ENCODE data around the gene RAG1. TPM values are rescaled to one million over a fixed set of nuclear protein-coding genes. Genes with fewer than 3 reads are reported as not detected.

The RAG1 gene
- total and polyA plus RNA-seq, 2 of the 13 experiments (the other 11 are each of a cell fraction or from before 2014, with no cell fraction given): 0.11 to 0.15 TPM

DNA sequence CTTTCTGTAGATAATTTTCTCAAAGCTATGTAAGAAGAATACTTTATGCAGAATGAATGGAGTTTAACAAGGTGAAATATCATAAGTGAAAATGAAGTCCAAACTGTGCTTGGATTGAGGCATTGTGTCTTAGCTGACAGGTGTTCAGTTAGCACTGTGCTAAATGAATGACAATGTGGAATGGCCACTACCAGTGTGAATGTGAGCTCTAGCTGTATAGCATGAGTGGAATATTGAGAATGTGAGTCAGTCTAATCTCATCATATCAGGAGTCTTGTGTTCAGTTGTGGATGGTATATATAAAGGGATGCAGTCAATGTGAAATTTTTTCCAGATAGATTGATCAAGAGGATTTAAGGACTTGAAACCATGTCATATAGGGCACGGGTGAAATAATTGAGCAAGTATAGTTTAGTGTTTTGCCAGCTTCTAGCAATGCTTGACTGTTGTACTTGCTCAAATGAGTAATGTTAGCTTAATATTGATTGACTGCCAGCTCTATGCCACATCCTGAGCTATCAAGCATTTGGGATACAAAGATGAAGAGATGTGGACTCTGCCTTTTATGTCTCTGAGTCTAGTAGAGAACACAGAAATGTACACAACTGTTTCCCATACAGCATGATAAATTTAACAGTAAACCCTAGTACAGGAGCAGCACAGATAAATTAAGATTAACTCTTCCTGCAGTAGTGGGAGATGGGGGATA lies 40.8 kb downstream of the RAG1 start:
- no peak; the same call in 2 of the 3 replicates for ATAC-seq
- 13% methylated on average over 1 of the region's 1 CpG for WGBS (ENCODE audit: low lambda C conversion rate)
- FAIRE-seq: no peak
- no peak overlapping the region for H3K9ac ChIP-seq (ENCODE audit: insufficient read depth, low read depth, low read length)
- H3K9me3 ChIP-seq (ENCODE audit: low read length): no peaks in the 10 kb centered on the region
- CTCF ChIA-PET (ENCODE audit: low intra/inter-chr PET ratio, low total read pairs): no interaction called here
- no TSS peak for BruUV-seq (replicated peaks)
- POLR2A ChIA-PET: no interaction called here
- no peak overlapping the region for H2AFZ ChIP-seq (ENCODE audit: low read length)
- H3K4me3 ChIP-seq (replicated peaks in 1 of 3; ENCODE audit: insufficient read depth in 1 of 3, low read depth in 2 of 3, low read length in 3 of 3): no peak overlapping the region
- H3K4me1 ChIP-seq (ENCODE audit: insufficient read depth, low read length): no peaks in the 10 kb centered on the region
- no peaks in the 10 kb centered on the region for H3K36me3 ChIP-seq (replicated peaks in 1 of 2; ENCODE audit: control insufficient read depth in 1 of 2, insufficient read depth in 2 of 2, low read length in 2 of 2)
- in situ Hi-C loops (cut with HindIII; ENCODE audit: extremely low pct_ligation_motif_present, low pct_unique_long_range_greater_than_20kb) (no loop called here), intact Hi-C loops (cut with micrococcal nuclease; ENCODE audit: unreplicated experiment) (no loop called here)
- H3K27ac ChIP-seq (ENCODE audit: extremely low read length, insufficient read depth, low read length): no peak overlapping the region
- no peak for DNase-seq (ENCODE audit: low spot score)
- H4K20me1 ChIP-seq (ENCODE audit: insufficient read depth, low read length): no peaks in the 10 kb centered on the region
- no peaks in the 10 kb centered on the region; a peak in 1 of 5 replicates for H3K27me3 ChIP-seq (ENCODE audit: control insufficient read depth in 1 of 2, insufficient read depth in 2 of 2, low read length in 2 of 2)
- H3K4me2 ChIP-seq (ENCODE audit: low read depth, low read length): no peak overlapping the region
- H3K79me2 ChIP-seq (ENCODE audit: insufficient read depth, low read length): no peaks in the 10 kb centered on the region
- no peak for TF ChIP-seq ADNP (CRISPR knock-in tag; IDR thresholded peaks at IDR 0.05)
- no peak for TF ChIP-seq PCBP1 (IDR thresholded peaks at IDR 0.05; ENCODE audit: borderline replicate concordance, low read depth, low read length)
- no peak for TF ChIP-seq SCMH1 (CRISPR knock-in tag; IDR thresholded peaks at IDR 0.05; ENCODE audit: borderline replicate concordance)
- no peak for TF ChIP-seq ZFY (CRISPR knock-in tag; IDR thresholded peaks at IDR 0.05)
- TF ChIP-seq ZNF775 (CRISPR knock-in tag; IDR thresholded peaks at IDR 0.05; ENCODE audit: borderline replicate concordance): no peak
- no peak for TF ChIP-seq TRIM24 (CRISPR knock-in tag; IDR thresholded peaks at IDR 0.05)
- no peak for TF ChIP-seq YEATS2 (CRISPR knock-in tag; IDR thresholded peaks at IDR 0.05; ENCODE audit: borderline replicate concordance)
- TF ChIP-seq ZNF720 (CRISPR knock-in tag; IDR thresholded peaks at IDR 0.05): no peak
- TF ChIP-seq, protein P1, sequence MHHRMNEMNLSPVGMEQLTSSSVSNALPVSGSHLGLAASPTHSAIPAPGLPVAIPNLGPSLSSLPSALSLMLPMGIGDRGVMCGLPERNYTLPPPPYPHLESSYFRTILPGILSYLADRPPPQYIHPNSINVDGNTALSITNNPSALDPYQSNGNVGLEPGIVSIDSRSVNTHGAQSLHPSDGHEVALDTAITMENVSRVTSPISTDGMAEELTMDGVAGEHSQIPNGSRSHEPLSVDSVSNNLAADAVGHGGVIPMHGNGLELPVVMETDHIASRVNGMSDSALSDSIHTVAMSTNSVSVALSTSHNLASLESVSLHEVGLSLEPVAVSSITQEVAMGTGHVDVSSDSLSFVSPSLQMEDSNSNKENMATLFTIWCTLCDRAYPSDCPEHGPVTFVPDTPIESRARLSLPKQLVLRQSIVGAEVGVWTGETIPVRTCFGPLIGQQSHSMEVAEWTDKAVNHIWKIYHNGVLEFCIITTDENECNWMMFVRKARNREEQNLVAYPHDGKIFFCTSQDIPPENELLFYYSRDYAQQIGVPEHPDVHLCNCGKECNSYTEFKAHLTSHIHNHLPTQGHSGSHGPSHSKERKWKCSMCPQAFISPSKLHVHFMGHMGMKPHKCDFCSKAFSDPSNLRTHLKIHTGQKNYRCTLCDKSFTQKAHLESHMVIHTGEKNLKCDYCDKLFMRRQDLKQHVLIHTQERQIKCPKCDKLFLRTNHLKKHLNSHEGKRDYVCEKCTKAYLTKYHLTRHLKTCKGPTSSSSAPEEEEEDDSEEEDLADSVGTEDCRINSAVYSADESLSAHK (CRISPR knock-in tag; IDR thresholded peaks at IDR 0.05; ENCODE audit: borderline replicate concordance): no peak
- TF ChIP-seq, protein P2, sequence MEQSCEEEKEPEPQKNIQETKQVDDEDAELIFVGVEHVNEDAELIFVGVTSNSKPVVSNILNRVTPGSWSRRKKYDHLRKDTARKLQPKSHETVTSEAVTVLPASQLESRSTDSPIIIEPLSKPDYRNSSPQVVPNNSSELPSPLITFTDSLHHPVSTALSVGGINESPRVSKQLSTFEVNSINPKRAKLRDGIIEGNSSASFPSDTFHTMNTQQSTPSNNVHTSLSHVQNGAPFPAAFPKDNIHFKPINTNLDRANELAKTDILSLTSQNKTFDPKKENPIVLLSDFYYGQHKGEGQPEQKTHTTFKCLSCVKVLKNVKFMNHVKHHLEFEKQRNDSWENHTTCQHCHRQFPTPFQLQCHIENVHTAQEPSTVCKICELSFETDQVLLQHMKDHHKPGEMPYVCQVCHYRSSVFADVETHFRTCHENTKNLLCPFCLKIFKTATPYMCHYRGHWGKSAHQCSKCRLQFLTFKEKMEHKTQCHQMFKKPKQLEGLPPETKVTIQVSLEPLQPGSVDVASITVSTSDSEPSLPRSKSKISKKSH (CRISPR knock-in tag; IDR thresholded peaks at IDR 0.05; ENCODE audit: borderline replicate concordance): no peak
- TF ChIP-seq, protein P3, sequence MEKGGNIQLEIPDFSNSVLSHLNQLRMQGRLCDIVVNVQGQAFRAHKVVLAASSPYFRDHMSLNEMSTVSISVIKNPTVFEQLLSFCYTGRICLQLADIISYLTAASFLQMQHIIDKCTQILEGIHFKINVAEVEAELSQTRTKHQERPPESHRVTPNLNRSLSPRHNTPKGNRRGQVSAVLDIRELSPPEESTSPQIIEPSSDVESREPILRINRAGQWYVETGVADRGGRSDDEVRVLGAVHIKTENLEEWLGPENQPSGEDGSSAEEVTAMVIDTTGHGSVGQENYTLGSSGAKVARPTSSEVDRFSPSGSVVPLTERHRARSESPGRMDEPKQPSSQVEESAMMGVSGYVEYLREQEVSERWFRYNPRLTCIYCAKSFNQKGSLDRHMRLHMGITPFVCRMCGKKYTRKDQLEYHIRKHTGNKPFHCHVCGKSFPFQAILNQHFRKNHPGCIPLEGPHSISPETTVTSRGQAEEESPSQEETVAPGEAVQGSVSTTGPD (CRISPR knock-in tag; IDR thresholded peaks at IDR 0.05): no peak
- TF ChIP-seq KDM1A (CRISPR knock-in tag; IDR thresholded peaks at IDR 0.05): no peak
- TF ChIP-seq, protein P4, sequence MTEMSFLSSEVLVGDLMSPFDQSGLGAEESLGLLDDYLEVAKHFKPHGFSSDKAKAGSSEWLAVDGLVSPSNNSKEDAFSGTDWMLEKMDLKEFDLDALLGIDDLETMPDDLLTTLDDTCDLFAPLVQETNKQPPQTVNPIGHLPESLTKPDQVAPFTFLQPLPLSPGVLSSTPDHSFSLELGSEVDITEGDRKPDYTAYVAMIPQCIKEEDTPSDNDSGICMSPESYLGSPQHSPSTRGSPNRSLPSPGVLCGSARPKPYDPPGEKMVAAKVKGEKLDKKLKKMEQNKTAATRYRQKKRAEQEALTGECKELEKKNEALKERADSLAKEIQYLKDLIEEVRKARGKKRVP (CRISPR knock-in tag; IDR thresholded peaks at IDR 0.05): no peak
- TF ChIP-seq, protein P5, sequence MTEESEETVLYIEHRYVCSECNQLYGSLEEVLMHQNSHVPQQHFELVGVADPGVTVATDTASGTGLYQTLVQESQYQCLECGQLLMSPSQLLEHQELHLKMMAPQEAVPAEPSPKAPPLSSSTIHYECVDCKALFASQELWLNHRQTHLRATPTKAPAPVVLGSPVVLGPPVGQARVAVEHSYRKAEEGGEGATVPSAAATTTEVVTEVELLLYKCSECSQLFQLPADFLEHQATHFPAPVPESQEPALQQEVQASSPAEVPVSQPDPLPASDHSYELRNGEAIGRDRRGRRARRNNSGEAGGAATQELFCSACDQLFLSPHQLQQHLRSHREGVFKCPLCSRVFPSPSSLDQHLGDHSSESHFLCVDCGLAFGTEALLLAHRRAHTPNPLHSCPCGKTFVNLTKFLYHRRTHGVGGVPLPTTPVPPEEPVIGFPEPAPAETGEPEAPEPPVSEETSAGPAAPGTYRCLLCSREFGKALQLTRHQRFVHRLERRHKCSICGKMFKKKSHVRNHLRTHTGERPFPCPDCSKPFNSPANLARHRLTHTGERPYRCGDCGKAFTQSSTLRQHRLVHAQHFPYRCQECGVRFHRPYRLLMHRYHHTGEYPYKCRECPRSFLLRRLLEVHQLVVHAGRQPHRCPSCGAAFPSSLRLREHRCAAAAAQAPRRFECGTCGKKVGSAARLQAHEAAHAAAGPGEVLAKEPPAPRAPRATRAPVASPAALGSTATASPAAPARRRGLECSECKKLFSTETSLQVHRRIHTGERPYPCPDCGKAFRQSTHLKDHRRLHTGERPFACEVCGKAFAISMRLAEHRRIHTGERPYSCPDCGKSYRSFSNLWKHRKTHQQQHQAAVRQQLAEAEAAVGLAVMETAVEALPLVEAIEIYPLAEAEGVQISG (CRISPR knock-in tag; IDR thresholded peaks at IDR 0.05): no peak
- no peak for TF ChIP-seq ZNF431 (CRISPR knock-in tag; IDR thresholded peaks at IDR 0.05; ENCODE audit: borderline replicate concordance, low read depth)
